PC-3 (cell line): Measurements from ENCODE around the gene TC2N. TPM values are rescaled to one million over a fixed set of nuclear protein-coding genes. Genes with fewer than 3 reads are reported as not detected.

ENCODE experiments used
- ATAC-seq: fragments of 200-7000 bp; cut with Tn5 transposase; 2 replicates; pipeline ENCODE4 v1.9.1; 2020; ENCODE audit warnings: mild to moderate bottlenecking, moderate library complexity
- BruUV-seq: library from RNA; stranded (reverse); fragments of 400-500 nt; replicated peaks from 2 replicates; lab custom pipeline; 2021; lab: Mats Ljungman, UMichigan
- CTCF ChIA-PET: fragments of 300-600 bp; sonication (Branson Sonifier 250); formaldehyde crosslinking; loops from one replicate; lab custom pipeline; 2022; ENCODE audit warnings: antibody characterized with exemption; lab: Charles Lee
- POLR2A ChIA-PET: fragments of 300-600 bp; sonication (Branson Sonifier 250); formaldehyde crosslinking; loops from one replicate; lab custom pipeline; 2022; ENCODE audit warnings: antibody characterized with exemption; ENCODE audit not compliant: unreplicated experiment; lab: Charles Lee
- DNase-seq: peaks from one replicate; pipeline ENCODE4 v3.0.0-alpha.2; 2015
- H2AFZ ChIP-seq: fragments of 300-600 bp; sonication (generic); 2 replicates; pipeline ENCODE4 v1.6.0; 2016; ENCODE audit warnings: antibody characterized with exemption, low read length
- H3F3A ChIP-seq: fragments of 300-600 bp; sonication (generic); one replicate; pipeline ENCODE4 v1.6.0; 2017; ENCODE audit warnings: antibody characterized with exemption, low read length, control low read depth, mild to moderate bottlenecking; ENCODE audit not compliant: unreplicated experiment
- H3K27ac ChIP-seq: fragments of 300-600 bp; sonication (generic); 2 replicates; pipeline ENCODE4 v1.5.1; 2016; ENCODE audit warnings: mild to moderate bottlenecking, low read length
- H3K27me3 ChIP-seq: fragments of 300-600 bp; sonication (generic); 2 replicates; pipeline ENCODE4 v1.6.1; 2016; ENCODE audit warnings: low read length, mixed read lengths
- H3K36me3 ChIP-seq: fragments of 300-600 bp; sonication (generic); 2 replicates; pipeline ENCODE4 v1.6.1; 2016; ENCODE audit warnings: low read depth, mixed run types, low read length, mixed read lengths
- H3K4me1 ChIP-seq: fragments of 300-600 bp; sonication (generic); 2 replicates; pipeline ENCODE4 v1.5.1; 2016; ENCODE audit warnings: low read length; ENCODE audit not compliant: insufficient read depth
- H3K4me2 ChIP-seq: fragments of 300-600 bp; sonication (generic); 2 replicates; pipeline ENCODE4 v1.6.0; 2016; ENCODE audit warnings: low read length
- H3K4me3 ChIP-seq: fragments of 300-600 bp; sonication (generic); 2 replicates; pipeline ENCODE4 v1.5.1; 2016; ENCODE audit warnings: mild to moderate bottlenecking, low read length, mixed read lengths
- H3K79me2 ChIP-seq: fragments of 300-600 bp; sonication (generic); 2 replicates; pipeline ENCODE4 v1.6.1; 2017; ENCODE audit warnings: low read length, mixed read lengths
- H3K9ac ChIP-seq: fragments of 300-600 bp; sonication (generic); 2 replicates; pipeline ENCODE4 v1.6.0; 2016; ENCODE audit warnings: mild to moderate bottlenecking, low read length
- H3K9me2 ChIP-seq: fragments of 300-600 bp; sonication (generic); replicated peaks from 2 replicates; pipeline ENCODE4 v1.6.1; 2016; ENCODE audit warnings: mixed run types, low read length, mixed read lengths
- H3K9me3 ChIP-seq: fragments of 300-600 bp; sonication (generic); 2 replicates; pipeline ENCODE4 v1.6.1; 2016; ENCODE audit warnings: low read length, mixed read lengths
- H4K20me1 ChIP-seq: fragments of 300-600 bp; sonication (generic); 2 replicates; pipeline ENCODE4 v1.6.1; 2016; ENCODE audit warnings: low read length, mixed read lengths
- EZH2 ChIP-seq: fragments of 300-600 bp; sonication (generic); IDR thresholded peaks from one replicate; pipeline ENCODE4 v1.6.1; 2017; ENCODE audit warnings: antibody characterized with exemption, mild to moderate bottlenecking, low read length; ENCODE audit not compliant: unreplicated experiment
- EZH2phosphoT487 ChIP-seq: fragments of 300-600 bp; sonication (generic); IDR thresholded peaks from 2 replicates; pipeline ENCODE4 v1.6.1; 2018; ENCODE audit warnings: mild to moderate bottlenecking, antibody characterized with exemption, low read length, borderline replicate concordance
- intact Hi-C: fragments of 100-400 bp; cut with micrococcal nuclease; formaldehyde crosslinking; loops from 2 replicates; pipeline ENCODE4 v1.9.0; 2023
- total RNA-seq: library from RNA; depleted of rRNA; stranded (reverse); fragments of >200 nt; gene quantifications from 2 replicates; pipeline ENCODE4 v1.2.3, GENCODE V29; 2014
- TF ChIP-seq, protein P1 (sequence below): fragments of 300-600 bp; sonication (generic); conservative IDR thresholded peaks from 2 replicates; pipeline ENCODE4 v1.5.1; 2017; ENCODE audit warnings: antibody characterized with exemption, low read depth, mild to moderate bottlenecking, low read length

TC2N gene
- total RNA-seq, 1 experiment from 2014 or later: 6.2 TPM

DNA sequence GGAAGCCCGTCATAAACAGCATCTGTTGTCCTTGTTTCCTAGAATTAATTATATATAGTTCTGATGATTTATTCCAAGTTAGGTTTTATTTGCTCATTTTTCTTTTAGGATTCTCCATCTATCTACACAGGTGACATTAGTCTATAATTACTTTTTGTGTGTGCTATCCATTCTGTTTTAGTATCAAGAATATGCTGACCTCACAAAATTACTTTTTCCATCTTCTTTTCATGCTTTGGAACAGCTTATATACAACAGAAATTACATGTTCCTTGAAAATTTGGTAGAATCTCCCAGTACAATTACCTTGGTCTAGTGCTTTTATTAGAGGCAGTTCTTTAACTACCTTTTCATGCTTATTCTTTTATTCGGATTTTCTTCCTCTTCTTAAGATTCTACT lies 81.1 kb downstream of the TC2N start:
- Histone ChIP-seq H3K27ac (no peak overlapping the region), H3F3A (no peaks in the 10 kb centered on the region), H4K20me1 (no peaks in the 10 kb centered on the region), H3K9me3 (no peaks in the 10 kb centered on the region), H3K9ac (no peak overlapping the region), H3K27me3 (peaks cover 72% of the 10 kb centered on the region), H3K79me2 (no peaks in the 10 kb centered on the region), H3K4me2 (no peak overlapping the region), H3K9me2 (no peaks in the 10 kb centered on the region), H3K4me1 (no peaks in the 10 kb centered on the region), H3K4me3 (no peak overlapping the region), H3K36me3 (no peaks in the 10 kb centered on the region), H2AFZ (no peak overlapping the region)
- intact Hi-C loops: no loop called here
- no peak for DNase-seq
- ChIA-PET POLR2A (no interaction called here), CTCF (no interaction called here)
- TF ChIP-seq EZH2phosphoT487: no peak
- BruUV-seq: no TSS peak
- no peak for ATAC-seq

DNA sequence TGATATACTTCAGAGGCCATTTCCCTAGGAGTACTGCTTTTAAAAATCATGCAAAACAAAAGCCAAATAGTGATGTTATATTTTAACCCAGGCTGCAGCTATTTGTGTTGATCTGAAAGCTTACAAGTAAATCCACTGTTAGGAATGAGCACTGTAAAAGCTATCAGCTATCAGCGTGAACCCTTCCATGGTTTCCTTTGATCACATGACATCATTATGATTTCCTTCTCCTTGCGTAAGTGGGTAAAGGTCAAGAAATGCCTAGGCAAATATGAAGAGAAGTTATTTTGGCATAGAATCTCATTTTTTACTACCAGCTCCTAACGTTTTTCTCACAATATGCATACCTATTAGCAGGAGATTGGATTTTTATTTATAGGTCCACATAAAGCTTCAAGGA lies 86.9 kb downstream of the TC2N start:
- ATAC-seq (no peak), DNase-seq (no peak)
- Histone ChIP-seq H3F3A (no peaks in the 10 kb centered on the region), H3K9ac (no peak overlapping the region), H3K27me3 (peaks cover 71% of the 10 kb centered on the region), H4K20me1 (no peaks in the 10 kb centered on the region), H3K36me3 (no peaks in the 10 kb centered on the region), H2AFZ (no peak overlapping the region), H3K4me1 (no peaks in the 10 kb centered on the region), H3K4me2 (no peak overlapping the region), H3K79me2 (no peaks in the 10 kb centered on the region), H3K9me2 (no peaks in the 10 kb centered on the region), H3K4me3 (no peak overlapping the region), H3K27ac (no peak overlapping the region), H3K9me3 (no peaks in the 10 kb centered on the region)
- POLR2A ChIA-PET: no interaction called here
- intact Hi-C loops: no loop called here
- TF ChIP-seq EZH2phosphoT487 (no peak), EZH2 (no peak)
- TF ChIP-seq, protein P1, sequence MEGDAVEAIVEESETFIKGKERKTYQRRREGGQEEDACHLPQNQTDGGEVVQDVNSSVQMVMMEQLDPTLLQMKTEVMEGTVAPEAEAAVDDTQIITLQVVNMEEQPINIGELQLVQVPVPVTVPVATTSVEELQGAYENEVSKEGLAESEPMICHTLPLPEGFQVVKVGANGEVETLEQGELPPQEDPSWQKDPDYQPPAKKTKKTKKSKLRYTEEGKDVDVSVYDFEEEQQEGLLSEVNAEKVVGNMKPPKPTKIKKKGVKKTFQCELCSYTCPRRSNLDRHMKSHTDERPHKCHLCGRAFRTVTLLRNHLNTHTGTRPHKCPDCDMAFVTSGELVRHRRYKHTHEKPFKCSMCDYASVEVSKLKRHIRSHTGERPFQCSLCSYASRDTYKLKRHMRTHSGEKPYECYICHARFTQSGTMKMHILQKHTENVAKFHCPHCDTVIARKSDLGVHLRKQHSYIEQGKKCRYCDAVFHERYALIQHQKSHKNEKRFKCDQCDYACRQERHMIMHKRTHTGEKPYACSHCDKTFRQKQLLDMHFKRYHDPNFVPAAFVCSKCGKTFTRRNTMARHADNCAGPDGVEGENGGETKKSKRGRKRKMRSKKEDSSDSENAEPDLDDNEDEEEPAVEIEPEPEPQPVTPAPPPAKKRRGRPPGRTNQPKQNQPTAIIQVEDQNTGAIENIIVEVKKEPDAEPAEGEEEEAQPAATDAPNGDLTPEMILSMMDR: no peak
- CTCF ChIA-PET: no interaction called here
- BruUV-seq: no TSS peak

DNA sequence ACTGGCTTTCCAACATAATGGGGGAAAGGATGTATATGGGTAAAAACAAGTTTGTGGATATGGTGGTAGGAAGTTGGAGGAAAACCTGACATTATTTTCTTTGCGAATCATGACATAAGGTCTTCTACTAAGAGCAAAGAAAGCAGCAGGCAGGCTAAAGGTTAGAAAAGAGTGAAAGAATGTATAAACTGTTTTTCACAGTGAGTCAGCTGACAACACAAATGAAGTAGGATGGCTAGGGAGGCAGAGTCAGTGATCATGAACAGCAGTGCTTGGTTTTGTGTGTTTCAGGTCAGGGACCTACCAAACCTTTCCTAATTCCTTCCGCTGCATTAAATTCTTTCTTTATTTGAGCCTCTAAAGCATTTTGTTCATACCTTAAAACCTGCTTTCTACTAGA lies 89.1 kb downstream of the TC2N start:
- POLR2A ChIA-PET: no interaction called here

More for the DNA sequence above, 89.1 kb downstream of the TC2N start:
- Histone ChIP-seq H4K20me1 (no peaks in the 10 kb centered on the region), H3K79me2 (no peaks in the 10 kb centered on the region), H3K27ac (no peak overlapping the region), H3K4me1 (no peaks in the 10 kb centered on the region), H3K4me3 (no peak overlapping the region), H3K9ac (no peak overlapping the region), H3K4me2 (no peak overlapping the region), H2AFZ (no peak overlapping the region), H3F3A (no peaks in the 10 kb centered on the region), H3K9me2 (no peaks in the 10 kb centered on the region), H3K27me3 (peaks cover 60% of the 10 kb centered on the region), H3K36me3 (no peaks in the 10 kb centered on the region), H3K9me3 (no peaks in the 10 kb centered on the region)
- BruUV-seq: no TSS peak
- no peak for DNase-seq
- ATAC-seq: no peak
- no peak for TF ChIP-seq EZH2phosphoT487
- TF ChIP-seq, protein P1: no peak
- TF ChIP-seq EZH2: no peak
- CTCF ChIA-PET: no interaction called here
- intact Hi-C loops: no loop called here
